ENCODE results near the gene SNN.
A peak's percentile ranks its signal among the peaks of the same experiment; 100 is the strongest.

DNA sequence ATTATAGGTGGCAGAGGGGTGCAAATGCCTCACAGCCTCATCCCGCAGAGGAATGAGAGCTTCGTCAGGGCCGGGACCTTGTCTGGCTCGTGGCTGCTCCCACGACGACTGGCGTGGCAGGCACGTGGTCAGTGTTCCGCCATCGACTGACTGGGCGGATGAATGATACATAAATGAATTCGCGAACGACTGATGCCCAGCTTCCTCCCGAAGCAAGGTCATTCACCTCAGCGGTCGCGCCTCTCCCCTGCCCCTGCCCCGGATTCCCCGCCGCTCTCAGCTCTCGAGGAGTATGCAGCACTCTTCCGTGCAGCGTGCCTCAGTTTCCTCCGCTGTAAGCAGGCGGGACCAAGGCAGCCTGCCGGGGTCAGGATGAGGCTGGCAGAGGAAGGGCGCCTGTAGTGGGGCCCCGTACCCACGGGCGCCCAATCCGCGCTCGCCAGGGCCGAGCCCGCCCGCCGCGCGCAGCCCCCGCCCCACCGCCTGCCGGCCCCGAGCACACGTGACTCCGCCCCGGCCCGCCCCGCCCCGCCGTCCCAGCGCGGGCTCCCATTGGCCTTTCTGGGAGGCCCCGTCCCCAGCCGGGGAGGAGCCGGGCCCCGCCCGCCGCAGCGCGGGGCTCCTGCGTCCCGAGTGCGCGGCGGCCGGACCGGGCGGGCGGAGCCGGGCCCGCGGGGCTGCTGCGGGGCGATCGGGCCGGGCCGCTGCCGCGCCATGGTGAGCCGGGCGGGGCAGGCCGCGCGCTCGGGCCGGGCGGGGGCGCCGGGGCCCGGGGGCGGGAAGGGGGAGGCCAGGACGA lies at the start of gene SNN:
- TF ChIP-seq, protein P1, sequence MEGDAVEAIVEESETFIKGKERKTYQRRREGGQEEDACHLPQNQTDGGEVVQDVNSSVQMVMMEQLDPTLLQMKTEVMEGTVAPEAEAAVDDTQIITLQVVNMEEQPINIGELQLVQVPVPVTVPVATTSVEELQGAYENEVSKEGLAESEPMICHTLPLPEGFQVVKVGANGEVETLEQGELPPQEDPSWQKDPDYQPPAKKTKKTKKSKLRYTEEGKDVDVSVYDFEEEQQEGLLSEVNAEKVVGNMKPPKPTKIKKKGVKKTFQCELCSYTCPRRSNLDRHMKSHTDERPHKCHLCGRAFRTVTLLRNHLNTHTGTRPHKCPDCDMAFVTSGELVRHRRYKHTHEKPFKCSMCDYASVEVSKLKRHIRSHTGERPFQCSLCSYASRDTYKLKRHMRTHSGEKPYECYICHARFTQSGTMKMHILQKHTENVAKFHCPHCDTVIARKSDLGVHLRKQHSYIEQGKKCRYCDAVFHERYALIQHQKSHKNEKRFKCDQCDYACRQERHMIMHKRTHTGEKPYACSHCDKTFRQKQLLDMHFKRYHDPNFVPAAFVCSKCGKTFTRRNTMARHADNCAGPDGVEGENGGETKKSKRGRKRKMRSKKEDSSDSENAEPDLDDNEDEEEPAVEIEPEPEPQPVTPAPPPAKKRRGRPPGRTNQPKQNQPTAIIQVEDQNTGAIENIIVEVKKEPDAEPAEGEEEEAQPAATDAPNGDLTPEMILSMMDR (IDR thresholded peaks at IDR 0.05): no peak
- TF ChIP-seq POLR2AphosphoS5 (IDR thresholded peaks at IDR 0.05) (no peak), POLR2A (IDR thresholded peaks at IDR 0.05) (peak; percentile 21 to 51)

Data from gastroesophageal sphincter (tissue), 3 donors.